D721Med (cell line): ENCODE measurements around the gene HDHD2.

Source experiments
- DNase-seq: peaks from one replicate; pipeline ENCODE4 v3.0.0; 2011; ENCODE audit warnings: low spot score; ENCODE audit not compliant: insufficient read length
- FAIRE-seq: peaks from 2 replicates; lab custom pipeline; 2011; peaks lifted over from hg19 to GRCh38; lab: Jason Lieb, UNC
- TF ChIP-seq, protein P1 (sequence below): IDR thresholded peaks from 2 replicates; pipeline ENCODE4 v1.5.1; 2012; ENCODE audit warnings: mild to moderate bottlenecking, control low read depth; ENCODE audit not compliant: insufficient read depth; ENCODE audit errors: missing control alignments

Gene HDHD2

GRCh38 chr18:47146206-47146605 lies 4.1 kb downstream of the HDHD2 start:
- TF ChIP-seq, protein P1, sequence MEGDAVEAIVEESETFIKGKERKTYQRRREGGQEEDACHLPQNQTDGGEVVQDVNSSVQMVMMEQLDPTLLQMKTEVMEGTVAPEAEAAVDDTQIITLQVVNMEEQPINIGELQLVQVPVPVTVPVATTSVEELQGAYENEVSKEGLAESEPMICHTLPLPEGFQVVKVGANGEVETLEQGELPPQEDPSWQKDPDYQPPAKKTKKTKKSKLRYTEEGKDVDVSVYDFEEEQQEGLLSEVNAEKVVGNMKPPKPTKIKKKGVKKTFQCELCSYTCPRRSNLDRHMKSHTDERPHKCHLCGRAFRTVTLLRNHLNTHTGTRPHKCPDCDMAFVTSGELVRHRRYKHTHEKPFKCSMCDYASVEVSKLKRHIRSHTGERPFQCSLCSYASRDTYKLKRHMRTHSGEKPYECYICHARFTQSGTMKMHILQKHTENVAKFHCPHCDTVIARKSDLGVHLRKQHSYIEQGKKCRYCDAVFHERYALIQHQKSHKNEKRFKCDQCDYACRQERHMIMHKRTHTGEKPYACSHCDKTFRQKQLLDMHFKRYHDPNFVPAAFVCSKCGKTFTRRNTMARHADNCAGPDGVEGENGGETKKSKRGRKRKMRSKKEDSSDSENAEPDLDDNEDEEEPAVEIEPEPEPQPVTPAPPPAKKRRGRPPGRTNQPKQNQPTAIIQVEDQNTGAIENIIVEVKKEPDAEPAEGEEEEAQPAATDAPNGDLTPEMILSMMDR: no peak
- DNase-seq (no peak), FAIRE-seq (no peak)

DNA sequence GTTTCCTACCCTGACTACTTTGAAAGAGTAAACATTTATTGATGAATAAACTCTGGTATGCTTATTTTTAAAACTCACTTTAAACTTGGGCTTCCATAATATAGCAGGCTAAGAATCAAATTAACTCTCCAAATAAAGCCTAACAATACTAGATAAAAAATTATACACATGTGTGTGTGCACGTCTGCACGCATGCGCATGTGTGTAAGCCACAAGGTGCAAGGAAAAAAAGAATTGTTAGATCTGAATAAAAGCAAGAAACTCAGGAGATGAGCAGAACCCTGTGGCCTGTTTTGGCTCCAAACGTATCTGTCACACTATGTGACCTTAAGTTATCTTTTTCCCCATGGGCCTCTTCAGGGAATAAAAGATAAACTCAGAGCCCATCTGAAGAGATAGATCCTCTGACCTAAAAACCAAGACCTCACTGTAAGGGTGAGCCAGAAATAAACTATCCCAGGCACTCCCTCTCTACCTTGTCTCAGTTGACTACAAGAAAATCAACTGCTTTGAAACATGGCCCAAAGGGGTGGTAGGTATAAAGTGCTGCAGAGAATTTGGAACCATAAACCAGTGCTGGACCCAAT lies 6.3 kb downstream of the HDHD2 start:
- DNase-seq (no peak), FAIRE-seq (peak; percentile 82)
- TF ChIP-seq, protein P1: no peak

GRCh38 chr18:47143153-47143552 lies 7.1 kb downstream of the HDHD2 start:
- TF ChIP-seq, protein P1: no peak
- no peak for DNase-seq
- no peak for FAIRE-seq

DNA sequence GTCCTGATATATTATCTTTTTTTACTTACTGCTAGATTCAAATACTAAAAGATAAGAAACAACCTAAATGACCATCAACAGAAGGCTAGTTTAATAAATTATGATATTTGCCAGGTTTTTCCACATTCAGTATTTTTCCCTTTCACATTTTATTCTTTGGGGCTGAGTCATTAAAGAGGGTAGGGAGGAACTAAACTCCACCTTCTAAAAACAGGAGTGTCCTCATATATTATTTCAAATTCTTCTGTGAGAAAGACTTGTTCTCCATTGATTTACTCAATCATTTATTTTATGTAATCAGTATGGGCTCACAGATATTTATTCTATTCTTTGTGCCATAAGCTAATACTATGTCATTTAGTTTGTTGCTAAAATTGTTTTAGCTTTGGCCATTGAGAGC lies 9.0 kb downstream of the HDHD2 start:
- TF ChIP-seq, protein P1: no peak
- DNase-seq: no peak
- FAIRE-seq: no peak

DNA sequence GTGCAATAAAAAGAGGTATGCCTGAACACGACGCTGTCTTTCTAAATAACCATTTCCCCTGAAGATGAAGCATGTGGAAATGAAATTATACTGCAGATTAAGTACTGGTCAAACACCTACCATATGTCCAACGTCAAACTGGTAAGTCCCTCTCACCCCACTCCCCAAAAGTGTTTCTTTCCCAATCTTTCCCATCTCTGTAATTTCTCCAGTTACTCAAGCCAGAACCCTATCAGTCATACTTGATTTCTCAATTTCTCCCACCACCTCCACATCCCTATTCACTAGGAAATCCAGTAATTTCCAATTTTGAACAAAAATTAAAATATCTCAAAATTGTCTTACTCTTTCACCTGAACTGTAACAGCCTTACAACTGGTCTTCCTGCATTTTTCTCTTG lies 29.2 kb downstream of the HDHD2 start:
- FAIRE-seq (no peak), DNase-seq (no peak)
- TF ChIP-seq, protein P1: no peak

- FAIRE-seq (no peak), DNase-seq (no peak)
- TF ChIP-seq, protein P1: no peak
Observed at GRCh38 chr18:47120428-47120827, 29.9 kb downstream of the HDHD2 start.

GRCh38 chr18:47118981-47119380 lies 31.3 kb downstream of the HDHD2 start:
- TF ChIP-seq, protein P1: no peak
- FAIRE-seq (no peak), DNase-seq (no peak)
